Measurements from ENCODE around the gene NRG3.

Gene NRG3

GRCh38 chr10:82554381-82554780 lies 679.4 kb downstream of the NRG3 start:
- TF ChIP-seq CTCF (IDR thresholded peaks at IDR 0.05): no peak

GRCh38 chr10:82558014-82558607 lies 683.1 kb downstream of the NRG3 start:
- no peak for TF ChIP-seq CTCF (IDR thresholded peaks at IDR 0.05)

- TF ChIP-seq CTCF (IDR thresholded peaks at IDR 0.05): no peak
Measured at GRCh38 chr10:82564353-82565196, 689.6 kb downstream of the NRG3 start.

- TF ChIP-seq CTCF (IDR thresholded peaks at IDR 0.05): no peak
Measured at GRCh38 chr10:82565197-82565575, 690.2 kb downstream of the NRG3 start.

GRCh38 chr10:82572744-82573143 lies 697.8 kb downstream of the NRG3 start:
- TF ChIP-seq CTCF (IDR thresholded peaks at IDR 0.05): no peak

- no peak for TF ChIP-seq CTCF (IDR thresholded peaks at IDR 0.05)
Measured at GRCh38 chr10:82574081-82574480, 699.1 kb downstream of the NRG3 start.

- TF ChIP-seq CTCF (IDR thresholded peaks at IDR 0.05): no peak
Measured at GRCh38 chr10:82575318-82575717, 700.3 kb downstream of the NRG3 start.

All from LNCAP (cell line).